DOHH2 (cell line): ENCODE measurements around the gene UMAD1.
A peak's percentile ranks its signal among the peaks of the same experiment; 100 is the strongest.
"Not testable (repeated sequence)": the region's sequence is repeated elsewhere in the genome, so short reads cannot be mapped to it uniquely, and the experiment has no call there.

ENCODE experiments used
- H3F3A ChIP-seq: fragments of 200-600 bp; sonication (generic), shearing (Covaris generic); 2 replicates; pipeline ENCODE4 v1.6.0; 2016; ENCODE audit warnings: antibody characterized with exemption, mild to moderate bottlenecking; ENCODE audit not compliant: control insufficient read depth, insufficient read depth
- H3K27ac ChIP-seq: fragments of 200-600 bp; sonication (generic); 2 replicates; pipeline ENCODE4 v1.5.1; 2014; ENCODE audit warnings: low read depth, mild to moderate bottlenecking, low read length, moderate library complexity
- H3K27me3 ChIP-seq: fragments of 200-600 bp; sonication (generic); 2 replicates; pipeline ENCODE4 v1.6.1; 2014; ENCODE audit warnings: mild to moderate bottlenecking, low read length, mixed read lengths; ENCODE audit not compliant: control insufficient read depth
- H3K36me3 ChIP-seq: fragments of 200-600 bp; sonication (generic); 2 replicates; pipeline ENCODE4 v1.6.1; 2014; ENCODE audit warnings: mild to moderate bottlenecking, low read length, moderate library complexity, mixed read lengths; ENCODE audit not compliant: control insufficient read depth
- H3K4me1 ChIP-seq: fragments of 200-600 bp; sonication (generic); 2 replicates; pipeline ENCODE4 v1.6.1; 2014; ENCODE audit warnings: mild to moderate bottlenecking, low read length, mixed read lengths; ENCODE audit not compliant: control insufficient read depth
- H3K4me2 ChIP-seq: fragments of 200-600 bp; sonication (generic); 2 replicates; pipeline ENCODE4 v1.6.0; 2014; ENCODE audit warnings: mild to moderate bottlenecking, low read length, moderate library complexity
- H3K4me3 ChIP-seq: fragments of 200-600 bp; sonication (generic); 2 replicates; pipeline ENCODE4 v1.5.1; 2014; ENCODE audit warnings: mild to moderate bottlenecking, low read length, mixed read lengths
- H3K79me2 ChIP-seq: fragments of 200-600 bp; sonication (generic); 2 replicates; pipeline ENCODE4 v1.6.1; 2014; ENCODE audit warnings: mild to moderate bottlenecking, low read length, mixed read lengths; ENCODE audit not compliant: control insufficient read depth
- H3K9me2 ChIP-seq: fragments of 200-600 bp; sonication (generic); replicated peaks from 2 replicates; pipeline ENCODE4 v1.6.1; 2014; ENCODE audit warnings: mild to moderate bottlenecking, low read length, mixed read lengths; ENCODE audit not compliant: control insufficient read depth
- H3K9me3 ChIP-seq: fragments of 200-600 bp; sonication (generic); 2 replicates; pipeline ENCODE4 v1.6.1; 2014; ENCODE audit warnings: antibody characterized with exemption, low read length, mixed read lengths; ENCODE audit not compliant: control insufficient read depth, insufficient read depth
- H4K20me1 ChIP-seq: fragments of 200-600 bp; sonication (generic); 2 replicates; pipeline ENCODE4 v1.6.0; 2014; ENCODE audit warnings: low read depth, mild to moderate bottlenecking, antibody characterized with exemption, low read length, moderate library complexity; ENCODE audit not compliant: control insufficient read depth, insufficient read depth
- EZH2phosphoT487 ChIP-seq: fragments of 200-600 bp; sonication (generic); IDR thresholded peaks from 2 replicates; pipeline ENCODE4 v1.6.1; 2017; ENCODE audit warnings: borderline replicate concordance, mild to moderate bottlenecking, antibody characterized with exemption, low read length, moderate library complexity, mixed read lengths
- TF ChIP-seq, protein P1 (sequence below): fragments of 200-600 bp; sonication (generic); IDR thresholded peaks from one replicate; pipeline ENCODE4 v1.5.1; 2014; ENCODE audit warnings: antibody characterized with exemption, mild to moderate bottlenecking, low read depth, low read length; ENCODE audit not compliant: poor library complexity, severe bottlenecking

UMAD1 gene

DNA sequence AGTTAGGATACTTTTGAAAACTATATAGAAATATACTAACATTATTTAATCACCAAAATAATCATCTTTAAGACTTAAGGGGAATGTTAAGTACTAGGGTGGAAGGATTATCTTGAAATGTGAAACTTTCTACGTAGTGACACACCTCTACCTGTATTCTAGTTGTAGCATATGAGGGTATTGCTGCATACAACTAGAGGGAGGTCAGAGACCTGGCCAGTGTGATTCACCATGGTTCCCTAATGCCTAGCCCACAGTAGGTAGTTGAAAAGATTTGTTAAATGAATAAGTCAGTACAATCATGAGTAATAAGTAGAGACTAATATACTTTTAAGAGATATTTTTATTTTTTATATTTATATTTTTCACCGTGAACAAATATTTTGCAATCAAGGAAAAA, 162.0 kb downstream of the UMAD1 start:
- TF ChIP-seq, protein P1, sequence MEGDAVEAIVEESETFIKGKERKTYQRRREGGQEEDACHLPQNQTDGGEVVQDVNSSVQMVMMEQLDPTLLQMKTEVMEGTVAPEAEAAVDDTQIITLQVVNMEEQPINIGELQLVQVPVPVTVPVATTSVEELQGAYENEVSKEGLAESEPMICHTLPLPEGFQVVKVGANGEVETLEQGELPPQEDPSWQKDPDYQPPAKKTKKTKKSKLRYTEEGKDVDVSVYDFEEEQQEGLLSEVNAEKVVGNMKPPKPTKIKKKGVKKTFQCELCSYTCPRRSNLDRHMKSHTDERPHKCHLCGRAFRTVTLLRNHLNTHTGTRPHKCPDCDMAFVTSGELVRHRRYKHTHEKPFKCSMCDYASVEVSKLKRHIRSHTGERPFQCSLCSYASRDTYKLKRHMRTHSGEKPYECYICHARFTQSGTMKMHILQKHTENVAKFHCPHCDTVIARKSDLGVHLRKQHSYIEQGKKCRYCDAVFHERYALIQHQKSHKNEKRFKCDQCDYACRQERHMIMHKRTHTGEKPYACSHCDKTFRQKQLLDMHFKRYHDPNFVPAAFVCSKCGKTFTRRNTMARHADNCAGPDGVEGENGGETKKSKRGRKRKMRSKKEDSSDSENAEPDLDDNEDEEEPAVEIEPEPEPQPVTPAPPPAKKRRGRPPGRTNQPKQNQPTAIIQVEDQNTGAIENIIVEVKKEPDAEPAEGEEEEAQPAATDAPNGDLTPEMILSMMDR: no peak
- no peak for TF ChIP-seq EZH2phosphoT487
- Histone ChIP-seq H3K79me2 (no peaks in the 10 kb centered on the region), H3K9me2 (no peaks in the 10 kb centered on the region), H3K27me3 (no peaks in the 10 kb centered on the region), H3K36me3 (no peaks in the 10 kb centered on the region), H3F3A (no peaks in the 10 kb centered on the region), H3K4me1 (peaks cover 17% of the 10 kb centered on the region), H3K9me3 (no peaks in the 10 kb centered on the region), H3K4me2 (no peak overlapping the region), H3K4me3 (no peak overlapping the region), H3K27ac (no peak overlapping the region), H4K20me1 (no peaks in the 10 kb centered on the region)

DNA sequence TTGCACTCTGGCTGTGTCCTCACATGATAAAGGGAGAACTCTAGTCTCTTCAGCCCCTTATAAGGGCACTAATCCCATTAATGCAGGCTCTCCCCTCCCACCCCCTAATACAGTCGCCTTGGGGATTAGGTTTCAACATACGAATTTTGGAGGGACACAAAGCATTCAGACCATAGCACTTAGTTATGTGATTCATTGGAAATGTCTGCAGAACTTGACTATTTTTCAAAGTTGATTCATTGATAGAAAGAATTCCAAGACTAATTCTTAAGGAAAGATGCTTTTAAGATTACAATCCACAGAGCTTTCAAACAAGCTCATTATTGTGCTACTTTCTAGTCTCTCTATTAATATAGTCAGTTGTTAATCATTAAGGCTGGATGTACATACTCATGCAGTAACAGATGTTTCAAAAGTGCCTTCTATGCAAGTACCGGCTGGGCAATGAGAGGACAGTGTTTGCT, 163.2 kb downstream of the UMAD1 start:
- no peaks in the 10 kb centered on the region for H3K9me3 ChIP-seq
- no peak overlapping the region for H3K4me2 ChIP-seq
- no peaks in the 10 kb centered on the region for H3K27me3 ChIP-seq
- no peaks in the 10 kb centered on the region for H4K20me1 ChIP-seq
- no peaks in the 10 kb centered on the region for H3K79me2 ChIP-seq
- no peaks in the 10 kb centered on the region for H3F3A ChIP-seq
- no peak for TF ChIP-seq EZH2phosphoT487
- TF ChIP-seq, protein P1: no peak
- H3K9me2 ChIP-seq: no peaks in the 10 kb centered on the region
- H3K4me3 ChIP-seq: no peak overlapping the region
- peaks cover 17% of the 10 kb centered on the region for H3K4me1 ChIP-seq
- H3K36me3 ChIP-seq: no peaks in the 10 kb centered on the region
- no peak overlapping the region for H3K27ac ChIP-seq

DNA sequence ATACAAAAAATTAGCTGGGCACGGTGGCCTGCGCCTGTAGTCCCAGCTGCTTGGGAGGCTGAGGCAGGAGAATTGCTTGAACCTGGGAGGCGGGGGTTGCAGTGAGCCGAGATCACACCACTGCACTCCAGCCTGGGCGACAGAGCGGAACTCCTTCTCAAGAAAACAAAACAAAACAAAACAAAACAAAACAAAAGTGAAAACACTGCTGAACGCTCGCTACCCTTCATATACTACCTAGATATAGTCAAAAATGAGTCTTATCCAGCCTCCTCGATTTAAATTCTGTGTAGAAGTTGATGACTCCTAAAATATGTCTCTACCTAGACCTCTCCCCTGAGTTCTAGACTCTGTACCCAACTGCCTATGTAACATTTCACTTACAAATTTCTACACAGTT, 164.3 kb downstream of the UMAD1 start:
- peaks cover 17% of the 10 kb centered on the region for H3K4me1 ChIP-seq
- H3K27ac ChIP-seq, H3K27me3 ChIP-seq, H3K36me3 ChIP-seq, H3K4me2 ChIP-seq, H3K9me3 ChIP-seq, H3F3A ChIP-seq, H3K79me2 ChIP-seq, H3K4me3 ChIP-seq, H3K9me2 ChIP-seq, H4K20me1 ChIP-seq: not testable (repeated sequence)

DNA sequence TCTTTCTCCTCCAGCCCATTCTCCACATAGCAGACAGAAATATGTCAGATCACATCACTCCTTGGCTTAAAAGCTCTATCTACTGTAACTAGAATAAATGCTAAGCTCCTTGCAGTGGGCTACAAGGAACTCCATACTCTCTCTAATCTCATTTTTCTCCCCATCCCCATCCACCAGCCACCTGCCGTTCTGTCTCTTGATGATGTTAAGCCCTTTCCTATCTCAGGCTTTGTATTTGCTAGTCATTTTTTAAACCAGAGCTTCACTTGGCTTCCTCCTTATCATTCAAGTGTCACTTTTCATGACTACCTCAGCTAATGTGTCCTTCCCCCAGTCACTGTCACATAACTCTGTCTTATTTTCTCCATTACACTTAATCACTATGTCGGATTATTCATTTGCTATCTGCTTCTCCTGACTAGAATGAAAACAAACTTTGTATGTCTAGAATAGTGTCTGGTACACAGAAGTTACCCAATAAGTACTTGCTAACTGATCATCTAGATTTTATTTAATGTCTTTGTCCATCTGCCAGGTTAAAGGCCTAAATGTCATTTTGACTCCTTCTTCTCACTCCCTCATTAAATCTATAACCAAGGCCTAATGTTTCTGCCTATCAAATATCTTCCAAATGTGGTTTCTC, 165.1 kb downstream of the UMAD1 start:
- Histone ChIP-seq H3K27ac (peak overlapping the region; percentile 14; the same call in 1 of the 2 replicates), H3K36me3 (no peaks in the 10 kb centered on the region), H4K20me1 (no peaks in the 10 kb centered on the region), H3K9me2 (no peaks in the 10 kb centered on the region), H3K4me3 (peak overlapping the region; percentile 14; the same call in 1 of the 2 replicates), H3K4me2 (peak overlapping the region; percentile 46), H3K27me3 (no peaks in the 10 kb centered on the region), H3K79me2 (no peaks in the 10 kb centered on the region), H3K4me1 (peaks cover 17% of the 10 kb centered on the region), H3K9me3 (no peaks in the 10 kb centered on the region), H3F3A (no peaks in the 10 kb centered on the region)
- TF ChIP-seq EZH2phosphoT487: no peak
- TF ChIP-seq, protein P1: no peak
